Tibial artery (tissue), 4 donors: ENCODE data around the gene GPAT3.
"Not testable (repeated sequence)": the region's sequence is repeated elsewhere in the genome, so short reads cannot be mapped to it uniquely, and the experiment has no call there.

Experiments used
- DNase-seq, 2 donors: peaks; one replicate each; pipeline ENCODE4 v3.0.0-alpha.2; 2019
- H3K27ac ChIP-seq, 2 donors: fragments of 200-600 bp; sonication (generic) in 1 of 2; 1 replicate in 1 of 2; 2 replicates in 1 of 2; pipeline ENCODE4 v1.5.1; 2018 to 2019; ENCODE audit warnings: mild to moderate bottlenecking in 1 of 2
- H3K27me3 ChIP-seq, 2 donors: fragments of 200-600 bp; sonication (generic) in 1 of 2; one replicate each; pipeline versions ENCODE4 v1.5.1 to v1.6.0; 2016 to 2019
- H3K36me3 ChIP-seq, 3 donors: fragments of 200-600 bp; sonication (generic) in 2 of 3; one replicate each; pipeline ENCODE4 v1.5.1; 2016 to 2019; ENCODE audit warnings: mild to moderate bottlenecking in 2 of 3
- H3K4me1 ChIP-seq, 4 donors: fragments of 200-600 bp; sonication (generic) in 2 of 4; 1 replicate in 3 of 4; 2 replicates in 1 of 4; pipeline ENCODE4 v1.5.1; 2016 to 2019
- H3K4me3 ChIP-seq, 2 donors: fragments of 200-600 bp; sonication (generic) in 1 of 2; 1 replicate in 1 of 2; 2 replicates in 1 of 2; pipeline ENCODE4 v1.5.1; 2018 to 2019; ENCODE audit warnings: mild to moderate bottlenecking in 2 of 2
- H3K9me3 ChIP-seq, 3 donors: fragments of 200-600 bp; sonication (generic) in 1 of 3; one replicate each; pipeline ENCODE4 v1.5.1; 2016 to 2019
- CTCF ChIP-seq, 2 experiments: fragments of 200-600 bp in 1 of 2; fragments of 450-650 bp in 1 of 2; IDR thresholded peaks; one replicate each; pipeline ENCODE4 v1.5.1; 2017 to 2019; ENCODE audit warnings: antibody characterized with exemption in 2 of 2, mild to moderate bottlenecking in 1 of 2, moderate library complexity in 1 of 2
- intact Hi-C: fragments of 100-400 bp; cut with DNase I; formaldehyde crosslinking; loops from one replicate; pipeline ENCODE4 v1.15.0; 2023; ENCODE audit warnings: low total_unique reads

The GPAT3 gene

DNA sequence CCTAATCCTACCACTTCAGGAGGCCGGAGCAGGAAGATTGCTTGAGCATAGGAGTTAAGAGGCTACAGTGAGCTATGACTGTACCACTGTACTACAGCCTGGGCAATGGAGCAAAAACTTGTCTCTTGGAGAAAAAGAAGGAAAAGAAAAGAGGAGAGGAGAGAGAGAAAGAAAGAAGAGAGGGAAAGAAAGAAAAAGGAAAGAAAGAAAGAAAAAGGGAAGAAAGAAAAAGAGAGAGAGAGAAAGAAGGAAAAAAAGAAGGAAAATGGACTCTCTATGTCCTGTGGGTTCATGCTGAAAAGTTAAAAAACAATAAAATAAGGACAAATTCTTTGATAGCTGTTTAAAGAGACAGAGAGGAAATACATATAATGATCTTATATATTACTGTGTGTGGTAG lies 37.7 kb upstream of the GPAT3 start:
- TF ChIP-seq CTCF (IDR thresholded peaks at IDR 0.05), result no peak
- Histone ChIP-seq H3K4me3 (no peak overlapping the region), H3K4me1 (no peaks in the 10 kb centered on the region), H3K9me3 (no peaks in the 10 kb centered on the region), H3K27ac (no peak overlapping the region), H3K36me3 (no peaks in the 10 kb centered on the region), H3K27me3 (no peaks in the 10 kb centered on the region)
- intact Hi-C loops, result no loop called here
- no peak for DNase-seq

DNA sequence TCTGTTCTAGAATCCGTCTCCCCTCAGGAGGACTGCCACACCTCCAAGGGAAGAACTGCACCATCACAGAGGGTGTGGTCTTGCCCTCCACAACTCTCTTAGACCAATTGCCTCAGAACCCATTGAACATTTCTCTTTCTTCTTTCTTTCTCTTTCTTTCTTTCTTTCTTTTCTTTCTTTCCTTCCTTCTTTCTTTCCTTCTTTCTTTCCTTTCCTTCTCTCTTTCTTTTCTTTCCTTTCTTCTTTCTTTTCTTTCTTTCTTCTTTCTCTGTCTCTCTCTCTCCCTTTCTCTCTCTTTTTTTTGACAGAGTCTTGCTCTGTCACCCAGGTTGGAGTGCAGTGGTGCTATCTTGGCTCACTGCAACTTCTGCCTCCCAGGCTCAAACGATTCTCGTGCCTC lies 34.2 kb upstream of the GPAT3 start:
- H3K4me1 ChIP-seq, H3K27ac ChIP-seq, DNase-seq, H3K36me3 ChIP-seq, H3K4me3 ChIP-seq, H3K9me3 ChIP-seq, H3K27me3 ChIP-seq, intact Hi-C loops: not testable (repeated sequence)

DNA sequence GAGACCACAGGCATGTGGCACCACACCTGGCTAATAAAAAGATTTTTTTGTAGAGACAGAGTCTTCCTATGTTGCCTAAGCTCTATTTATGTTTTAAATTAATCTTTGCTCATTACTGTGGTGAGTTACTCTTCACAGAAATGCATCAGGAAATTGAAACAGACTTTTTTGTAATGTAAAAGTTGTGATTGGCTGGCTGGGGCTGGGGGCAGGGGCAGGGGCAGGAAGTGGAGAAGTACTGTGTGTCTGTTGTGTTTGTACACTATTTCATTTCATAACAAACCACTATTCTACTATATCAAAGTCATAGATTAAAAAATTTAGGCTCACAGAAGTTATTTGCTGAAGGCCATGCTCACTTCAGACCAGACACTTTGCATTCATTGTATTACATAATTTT lies 31.9 kb upstream of the GPAT3 start:
- TF ChIP-seq CTCF (IDR thresholded peaks at IDR 0.05), result no peak
- Histone ChIP-seq H3K9me3 (no peaks in the 10 kb centered on the region), H3K27me3 (no peaks in the 10 kb centered on the region), H3K4me3 (no peak overlapping the region), H3K36me3 (no peaks in the 10 kb centered on the region), H3K4me1 (no peaks in the 10 kb centered on the region), H3K27ac (no peak overlapping the region)
- intact Hi-C loops, result no loop called here
- no peak for DNase-seq

DNA sequence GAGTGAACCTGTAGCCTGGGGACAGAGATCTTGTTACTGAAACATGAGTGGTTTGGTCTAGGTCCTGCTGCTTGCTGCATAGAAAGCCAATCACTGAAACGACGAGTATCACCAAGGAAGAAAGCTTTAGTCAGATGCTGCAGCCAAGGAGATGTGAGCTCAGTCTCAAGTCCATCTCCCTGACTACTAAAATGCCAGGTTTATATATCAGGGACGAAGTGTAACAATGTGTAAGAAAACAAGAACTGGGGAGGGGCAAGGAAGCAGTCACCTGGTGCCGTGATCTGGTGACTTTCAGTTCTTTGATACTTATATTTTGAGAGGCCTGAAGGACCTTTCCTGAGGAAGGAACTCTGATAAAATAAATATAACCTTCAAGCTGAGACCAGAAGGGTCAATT lies 31.4 kb upstream of the GPAT3 start:
- Histone ChIP-seq H3K4me1 (no peaks in the 10 kb centered on the region), H3K27me3 (no peaks in the 10 kb centered on the region), H3K27ac (no peak overlapping the region), H3K36me3 (no peaks in the 10 kb centered on the region), H3K9me3 (no peaks in the 10 kb centered on the region), H3K4me3 (no peak overlapping the region)
- TF ChIP-seq CTCF (IDR thresholded peaks at IDR 0.05), result no peak
- intact Hi-C loops, result no loop called here
- DNase-seq, result no peak

DNA sequence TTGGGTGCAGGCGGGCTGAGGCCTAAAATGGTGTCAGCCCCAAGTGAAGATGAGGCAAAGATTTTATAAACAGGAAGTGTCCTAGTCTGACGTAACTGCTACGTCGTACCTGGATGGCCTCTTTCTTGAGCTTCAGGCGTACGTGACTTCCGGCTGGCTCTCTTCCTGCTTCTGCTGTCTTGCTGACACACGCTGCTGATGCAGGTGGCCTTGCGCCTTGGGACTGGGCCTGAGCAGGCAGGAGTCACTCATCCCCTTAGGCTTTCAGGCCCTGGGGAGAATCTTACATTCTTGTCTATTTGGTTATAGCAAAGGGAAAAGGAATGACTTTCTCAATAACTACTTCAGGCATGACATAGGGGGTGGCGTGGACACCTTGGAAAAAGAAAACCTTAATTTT lies 30.9 kb upstream of the GPAT3 start:
- TF ChIP-seq CTCF (IDR thresholded peaks at IDR 0.05), result no peak
- Histone ChIP-seq H3K27me3 (no peaks in the 10 kb centered on the region), H3K27ac (no peak overlapping the region), H3K4me1 (no peaks in the 10 kb centered on the region), H3K9me3 (no peaks in the 10 kb centered on the region), H3K36me3 (no peaks in the 10 kb centered on the region), H3K4me3 (no peak overlapping the region)
- intact Hi-C loops, result no loop called here
- no peak for DNase-seq

DNA sequence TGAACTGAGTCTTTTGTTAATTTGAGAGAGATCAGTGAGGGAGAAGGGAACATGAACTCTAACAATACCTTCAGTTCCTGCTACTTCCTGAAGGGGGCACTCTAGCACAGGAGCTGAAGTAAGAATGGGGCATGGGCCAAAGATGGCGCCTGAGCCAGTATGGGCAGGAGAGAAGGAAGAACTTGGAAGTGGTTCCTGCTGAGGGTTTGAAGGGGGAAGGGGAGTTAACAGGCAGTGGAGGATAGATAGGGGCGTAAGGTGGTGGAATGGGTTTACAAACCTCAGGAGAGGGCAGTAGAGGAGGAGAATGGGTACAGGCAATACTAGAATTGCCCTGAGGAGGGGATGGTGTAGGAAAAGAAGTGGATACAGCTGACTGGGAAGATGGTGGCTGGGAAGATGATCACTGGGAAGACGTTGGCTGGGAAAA lies 26.7 kb upstream of the GPAT3 start:
- H3K4me3 ChIP-seq, H3K36me3 ChIP-seq, H3K9me3 ChIP-seq, H3K4me1 ChIP-seq, H3K27me3 ChIP-seq, H3K27ac ChIP-seq, intact Hi-C loops: not testable (repeated sequence)
- peak in 1 of 2 donors; percentile 59 for DNase-seq
- peak; percentile 56 to 67 for TF ChIP-seq CTCF (IDR thresholded peaks at IDR 0.05)
